HUES48 (cell line): ENCODE data around the gene PANK3.
"Not testable (repeated sequence)": the region's sequence is repeated elsewhere in the genome, so short reads cannot be mapped to it uniquely, and the experiment has no call there.

Experiments used
- H3K27ac ChIP-seq: one replicate; pipeline ENCODE4 v1.7.0; 2013; ENCODE audit warnings: low read depth, low read length, inconsistent platforms
- H3K27me3 ChIP-seq: 2 replicates; pipeline ENCODE4 v1.6.1; 2013; ENCODE audit warnings: mild to moderate bottlenecking, low read length; ENCODE audit not compliant: control insufficient read depth, insufficient read depth
- H3K36me3 ChIP-seq: 2 replicates; pipeline ENCODE4 v1.6.1; 2013; ENCODE audit warnings: low read length; ENCODE audit not compliant: control insufficient read depth, insufficient read depth
- H3K4me1 ChIP-seq: 2 replicates; pipeline ENCODE4 v1.6.1; 2013; ENCODE audit warnings: mild to moderate bottlenecking, low read length; ENCODE audit not compliant: control insufficient read depth, insufficient read depth
- H3K4me3 ChIP-seq: 2 replicates; pipeline ENCODE4 v1.5.1; 2013; ENCODE audit warnings: mild to moderate bottlenecking, low read depth, low read length
- H3K9ac ChIP-seq: 2 replicates; pipeline ENCODE4 v1.6.1; 2013; ENCODE audit warnings: mild to moderate bottlenecking, low read depth, low read length, moderate library complexity
- H3K9me3 ChIP-seq: 2 replicates; pipeline ENCODE4 v1.6.1; 2013; ENCODE audit warnings: low read length; ENCODE audit not compliant: control insufficient read depth, insufficient read depth

The PANK3 gene

GRCh38 chr5:168575391-168576372 is 3.5 kb downstream of the PANK3 start:
- Histone ChIP-seq H3K27ac (no peak overlapping the region), H3K27me3 (no peaks in the 10 kb centered on the region), H3K9ac (no peak overlapping the region), H3K9me3 (no peaks in the 10 kb centered on the region), H3K36me3 (no peaks in the 10 kb centered on the region; the same call in 1 of the 2 replicates), H3K4me1 (peaks cover 19% of the 10 kb centered on the region), H3K4me3 (peak overlapping the region; percentile 24; the same call in 1 of the 2 replicates)

GRCh38 chr5:168574156-168574555 is 5.0 kb downstream of the PANK3 start:
- H3K36me3 ChIP-seq, H3K9ac ChIP-seq, H3K27me3 ChIP-seq, H3K9me3 ChIP-seq, H3K4me3 ChIP-seq, H3K27ac ChIP-seq: not testable (repeated sequence)
- H3K4me1 ChIP-seq, result peaks cover 12% of the 10 kb centered on the region; the same call in 1 of the 2 replicates

GRCh38 chr5:168573663-168574062 is 5.5 kb downstream of the PANK3 start:
- not testable (repeated sequence) for H3K9ac ChIP-seq, H3K4me3 ChIP-seq, H3K9me3 ChIP-seq, H3K36me3 ChIP-seq, H3K27me3 ChIP-seq, H3K27ac ChIP-seq
- peaks cover 12% of the 10 kb centered on the region; the same call in 1 of the 2 replicates for H3K4me1 ChIP-seq

GRCh38 chr5:168570490-168571328 is 8.5 kb downstream of the PANK3 start:
- peaks cover 33% of the 10 kb centered on the region for H3K36me3 ChIP-seq
- H3K9me3 ChIP-seq, result no peaks in the 10 kb centered on the region
- 0 out of 2 replicates have a peak, but pooled peaks cover 4% of the 10 kb centered on the region for H3K4me1 ChIP-seq
- H3K9ac ChIP-seq, result no peak overlapping the region
- H3K27ac ChIP-seq, result no peak overlapping the region
- no peaks in the 10 kb centered on the region for H3K27me3 ChIP-seq
- H3K4me3 ChIP-seq, result no peak overlapping the region

GRCh38 chr5:168568738-168569137 is 10.4 kb downstream of the PANK3 start:
- Histone ChIP-seq H3K27ac (no peak overlapping the region), H3K9me3 (no peaks in the 10 kb centered on the region), H3K4me1 (0 out of 2 replicates have a peak, but pooled peaks cover 4% of the 10 kb centered on the region), H3K27me3 (no peaks in the 10 kb centered on the region), H3K9ac (no peak overlapping the region), H3K36me3 (peaks cover 53% of the 10 kb centered on the region), H3K4me3 (no peak overlapping the region)

- Histone ChIP-seq H3K9me3 (no peaks in the 10 kb centered on the region), H3K27me3 (no peaks in the 10 kb centered on the region), H3K36me3 (peaks cover 96% of the 10 kb centered on the region), H3K4me3 (no peak overlapping the region), H3K4me1 (no peaks in the 10 kb centered on the region), H3K9ac (no peak overlapping the region), H3K27ac (no peak overlapping the region)
Measured at GRCh38 chr5:168563959-168564358, 15.2 kb downstream of the PANK3 start.

- Histone ChIP-seq H3K27ac (no peak overlapping the region), H3K4me3 (no peak overlapping the region), H3K36me3 (peaks cover 97% of the 10 kb centered on the region), H3K27me3 (no peaks in the 10 kb centered on the region), H3K9ac (no peak overlapping the region), H3K4me1 (no peaks in the 10 kb centered on the region), H3K9me3 (no peaks in the 10 kb centered on the region)
Measured at GRCh38 chr5:168562279-168562678, 16.9 kb downstream of the PANK3 start.

GRCh38 chr5:168557389-168557788 is 21.8 kb downstream of the PANK3 start:
- H3K27ac ChIP-seq, result no peak overlapping the region
- H3K36me3 ChIP-seq, result peaks cover 94% of the 10 kb centered on the region
- no peak overlapping the region for H3K4me3 ChIP-seq
- H3K9me3 ChIP-seq, result no peaks in the 10 kb centered on the region
- no peak overlapping the region for H3K9ac ChIP-seq
- no peaks in the 10 kb centered on the region for H3K27me3 ChIP-seq
- H3K4me1 ChIP-seq, result no peaks in the 10 kb centered on the region

- Histone ChIP-seq H3K36me3 (peaks cover 69% of the 10 kb centered on the region), H3K9me3 (no peaks in the 10 kb centered on the region)
Measured at GRCh38 chr5:168553377-168554130, 25.6 kb downstream of the PANK3 start.

GRCh38 chr5:168552146-168552545 is 27.0 kb downstream of the PANK3 start:
- Histone ChIP-seq H3K4me1 (no peaks in the 10 kb centered on the region), H3K36me3 (peaks cover 57% of the 10 kb centered on the region), H3K9ac (no peak overlapping the region), H3K27me3 (no peaks in the 10 kb centered on the region), H3K4me3 (no peak overlapping the region), H3K27ac (no peak overlapping the region), H3K9me3 (no peaks in the 10 kb centered on the region)

More at GRCh38 chr5:168553377-168554130, 25.6 kb downstream of the PANK3 start:
- Histone ChIP-seq H3K27ac (no peak overlapping the region), H3K4me1 (no peaks in the 10 kb centered on the region), H3K9ac (no peak overlapping the region), H3K27me3 (no peaks in the 10 kb centered on the region), H3K4me3 (no peak overlapping the region)
